ENCODE measurements around the gene ZGLP1.

GRCh38 chr19:10284960-10285278 lies 24.7 kb downstream of the ZGLP1 start:
- TF ChIP-seq CTCF (IDR thresholded peaks at IDR 0.05; ENCODE audit: insufficient read depth, low read depth, low read length) (no peak), EZH2 (IDR thresholded peaks at IDR 0.05; ENCODE audit: insufficient read depth, low read length) (no peak)

All from astrocyte (in vitro differentiated cells and primary cell).